Panc1 (cell line): Measurements from ENCODE around the gene CNBP. TPM values are rescaled to one million over a fixed set of nuclear protein-coding genes. Genes with fewer than 3 reads are reported as not detected.

ENCODE experiments used
- ATAC-seq: fragments of 200-7000 bp; cut with Tn5 transposase; 2 replicates; pipeline ENCODE4 v1.9.1; 2020; ENCODE audit warnings: mild to moderate bottlenecking, moderate library complexity
- BruUV-seq: library from RNA; stranded (reverse); fragments of 400-500 nt; replicated peaks from 2 replicates; lab custom pipeline; 2021; lab: Mats Ljungman, UMichigan
- CTCF ChIA-PET: fragments of 300-600 bp; sonication (Branson Sonifier 250); formaldehyde crosslinking; loops from one replicate; lab custom pipeline; 2022; ENCODE audit warnings: antibody characterized with exemption; lab: Charles Lee
- POLR2A ChIA-PET: fragments of 300-600 bp; sonication (Branson Sonifier 250); formaldehyde crosslinking; loops from one replicate; lab custom pipeline; 2022; ENCODE audit warnings: antibody characterized with exemption; lab: Charles Lee
- DNase-seq: peaks from one replicate; pipeline ENCODE4 v3.0.0-alpha.2; 2010; ENCODE audit warnings: low read depth, low spot score
- H3K27ac ChIP-seq: 2 replicates; pipeline ENCODE4 v1.5.1; 2011; ENCODE audit warnings: mild to moderate bottlenecking, low read length, inconsistent platforms
- H3K27me3 ChIP-seq: fragments of 200-500 bp; sonication (Bioruptor generic); 2 replicates; pipeline ENCODE4 v1.6.0; 2014; ENCODE audit warnings: low read length, inconsistent platforms; ENCODE audit not compliant: control insufficient read depth, insufficient read depth
- H3K36me3 ChIP-seq: fragments of 200-500 bp; sonication (Bioruptor generic); 2 replicates; pipeline ENCODE4 v1.5.1; 2014; ENCODE audit warnings: inconsistent platforms, mild to moderate bottlenecking, low read length, moderate library complexity; ENCODE audit not compliant: control insufficient read depth, insufficient read depth
- H3K4me1 ChIP-seq: 2 replicates; pipeline ENCODE4 v1.5.1; 2011; ENCODE audit warnings: inconsistent platforms, mild to moderate bottlenecking, low read length, moderate library complexity; ENCODE audit not compliant: control insufficient read depth, insufficient read depth
- H3K4me3 ChIP-seq, 2 experiments: 2 replicates each; pipeline ENCODE4 v1.5.1; 2011 to 2012; ENCODE audit warnings: low read depth in 2 of 2, low read length in 2 of 2, mild to moderate bottlenecking in 2 of 2, inconsistent platforms in 1 of 2, moderate library complexity in 1 of 2
- H3K9me3 ChIP-seq: fragments of 200-500 bp; sonication (Bioruptor generic); 2 replicates; pipeline ENCODE4 v1.5.1; 2014; ENCODE audit warnings: low read depth, mild to moderate bottlenecking, inconsistent platforms, low read length, moderate library complexity; ENCODE audit not compliant: control insufficient read depth, insufficient read depth
- POLR2AphosphoS5 ChIP-seq: IDR thresholded peaks from 2 replicates; pipeline ENCODE4 v1.6.1; 2012; ENCODE audit warnings: mild to moderate bottlenecking, low read depth, low read length, moderate library complexity
- SIN3A ChIP-seq: IDR thresholded peaks from 2 replicates; pipeline ENCODE4 v1.6.1; 2012; ENCODE audit warnings: low read depth, mild to moderate bottlenecking, low read length, moderate library complexity, borderline replicate concordance; ENCODE audit not compliant: insufficient read depth
- TCF7L2 ChIP-seq: IDR thresholded peaks from 2 replicates; pipeline ENCODE4 v1.6.1; 2011; ENCODE audit warnings: mild to moderate bottlenecking, low read depth, low read length, inconsistent platforms
- in situ Hi-C: cut with HindIII; loops from 2 replicates; pipeline ENCODE4 v1.10.0; 2016; ENCODE audit warnings: low sequenced_read_pairs, low pct_unique_long_range_greater_than_20kb
- intact Hi-C: fragments of 100-400 bp; cut with micrococcal nuclease; formaldehyde crosslinking; loops from one replicate; pipeline ENCODE4 v1.10.0; 2022; ENCODE audit not compliant: unreplicated experiment
- total RNA-seq: library from RNA; stranded (reverse); gene quantifications from one replicate; pipeline ENCODE4 v1.2.1, GENCODE V29; 2021; ENCODE audit not compliant: unreplicated experiment
- TF ChIP-seq, protein P1 (sequence below): fragments of 450-650 bp; IDR thresholded peaks from 2 replicates; pipeline ENCODE4 v1.5.1; 2017; ENCODE audit warnings: mild to moderate bottlenecking
- TF ChIP-seq, protein P2 (sequence below), 2 experiments: IDR thresholded peaks; 2 replicates each; pipeline ENCODE4 v1.6.1; 2011 to 2012; ENCODE audit warnings: low read depth in 2 of 2, control low read depth in 1 of 2, low read length in 1 of 2, mild to moderate bottlenecking in 1 of 2, moderate library complexity in 1 of 2; ENCODE audit not compliant: insufficient read depth in 1 of 2

The CNBP gene
- total RNA-seq, 1 experiment from 2014 or later: 355 TPM

DNA sequence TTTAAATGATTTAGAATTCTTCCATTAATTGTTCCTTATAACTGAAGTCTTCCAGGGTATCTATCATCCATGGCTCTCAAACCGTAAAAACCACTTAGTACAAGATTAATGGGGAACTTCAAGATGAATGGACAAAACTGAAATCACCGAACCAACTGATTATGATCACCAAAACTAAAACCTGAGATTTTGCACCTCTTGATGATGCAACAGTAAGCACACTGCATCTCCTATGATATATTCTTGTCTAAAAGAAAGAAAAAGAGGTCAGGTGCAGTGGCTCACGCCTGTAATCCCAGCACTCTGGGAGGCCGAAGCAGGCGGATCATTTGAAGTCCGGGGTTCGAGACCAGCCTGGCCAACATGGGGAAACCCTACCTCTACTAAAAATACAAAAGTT is 19.2 kb downstream of the CNBP start:
- H3K4me3 ChIP-seq: no peak overlapping the region
- TF ChIP-seq, protein P1, sequence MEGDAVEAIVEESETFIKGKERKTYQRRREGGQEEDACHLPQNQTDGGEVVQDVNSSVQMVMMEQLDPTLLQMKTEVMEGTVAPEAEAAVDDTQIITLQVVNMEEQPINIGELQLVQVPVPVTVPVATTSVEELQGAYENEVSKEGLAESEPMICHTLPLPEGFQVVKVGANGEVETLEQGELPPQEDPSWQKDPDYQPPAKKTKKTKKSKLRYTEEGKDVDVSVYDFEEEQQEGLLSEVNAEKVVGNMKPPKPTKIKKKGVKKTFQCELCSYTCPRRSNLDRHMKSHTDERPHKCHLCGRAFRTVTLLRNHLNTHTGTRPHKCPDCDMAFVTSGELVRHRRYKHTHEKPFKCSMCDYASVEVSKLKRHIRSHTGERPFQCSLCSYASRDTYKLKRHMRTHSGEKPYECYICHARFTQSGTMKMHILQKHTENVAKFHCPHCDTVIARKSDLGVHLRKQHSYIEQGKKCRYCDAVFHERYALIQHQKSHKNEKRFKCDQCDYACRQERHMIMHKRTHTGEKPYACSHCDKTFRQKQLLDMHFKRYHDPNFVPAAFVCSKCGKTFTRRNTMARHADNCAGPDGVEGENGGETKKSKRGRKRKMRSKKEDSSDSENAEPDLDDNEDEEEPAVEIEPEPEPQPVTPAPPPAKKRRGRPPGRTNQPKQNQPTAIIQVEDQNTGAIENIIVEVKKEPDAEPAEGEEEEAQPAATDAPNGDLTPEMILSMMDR: no peak
- TF ChIP-seq SIN3A: no peak
- no peak for TF ChIP-seq POLR2AphosphoS5
- TF ChIP-seq, protein P2, sequence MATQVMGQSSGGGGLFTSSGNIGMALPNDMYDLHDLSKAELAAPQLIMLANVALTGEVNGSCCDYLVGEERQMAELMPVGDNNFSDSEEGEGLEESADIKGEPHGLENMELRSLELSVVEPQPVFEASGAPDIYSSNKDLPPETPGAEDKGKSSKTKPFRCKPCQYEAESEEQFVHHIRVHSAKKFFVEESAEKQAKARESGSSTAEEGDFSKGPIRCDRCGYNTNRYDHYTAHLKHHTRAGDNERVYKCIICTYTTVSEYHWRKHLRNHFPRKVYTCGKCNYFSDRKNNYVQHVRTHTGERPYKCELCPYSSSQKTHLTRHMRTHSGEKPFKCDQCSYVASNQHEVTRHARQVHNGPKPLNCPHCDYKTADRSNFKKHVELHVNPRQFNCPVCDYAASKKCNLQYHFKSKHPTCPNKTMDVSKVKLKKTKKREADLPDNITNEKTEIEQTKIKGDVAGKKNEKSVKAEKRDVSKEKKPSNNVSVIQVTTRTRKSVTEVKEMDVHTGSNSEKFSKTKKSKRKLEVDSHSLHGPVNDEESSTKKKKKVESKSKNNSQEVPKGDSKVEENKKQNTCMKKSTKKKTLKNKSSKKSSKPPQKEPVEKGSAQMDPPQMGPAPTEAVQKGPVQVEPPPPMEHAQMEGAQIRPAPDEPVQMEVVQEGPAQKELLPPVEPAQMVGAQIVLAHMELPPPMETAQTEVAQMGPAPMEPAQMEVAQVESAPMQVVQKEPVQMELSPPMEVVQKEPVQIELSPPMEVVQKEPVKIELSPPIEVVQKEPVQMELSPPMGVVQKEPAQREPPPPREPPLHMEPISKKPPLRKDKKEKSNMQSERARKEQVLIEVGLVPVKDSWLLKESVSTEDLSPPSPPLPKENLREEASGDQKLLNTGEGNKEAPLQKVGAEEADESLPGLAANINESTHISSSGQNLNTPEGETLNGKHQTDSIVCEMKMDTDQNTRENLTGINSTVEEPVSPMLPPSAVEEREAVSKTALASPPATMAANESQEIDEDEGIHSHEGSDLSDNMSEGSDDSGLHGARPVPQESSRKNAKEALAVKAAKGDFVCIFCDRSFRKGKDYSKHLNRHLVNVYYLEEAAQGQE (IDR thresholded peaks at IDR 0.05; ENCODE audit: insufficient read depth in 1 of 2, low read depth in 2 of 2, low read length in 1 of 2): no peak
- no peak for TF ChIP-seq TCF7L2
- in situ Hi-C loops (no loop called here), intact Hi-C loops (no loop called here)
- DNase-seq: no peak
- no peak for ATAC-seq
- H3K27me3 ChIP-seq: no peaks in the 10 kb centered on the region
- POLR2A ChIA-PET: no interaction called here
- H3K36me3 ChIP-seq: peaks cover 20% of the 10 kb centered on the region
- peaks cover 19% of the 10 kb centered on the region for H3K4me1 ChIP-seq
- no peak overlapping the region for H3K27ac ChIP-seq
- BruUV-seq: no TSS peak
- CTCF ChIA-PET: no interaction called here
- H3K9me3 ChIP-seq: no peaks in the 10 kb centered on the region

DNA sequence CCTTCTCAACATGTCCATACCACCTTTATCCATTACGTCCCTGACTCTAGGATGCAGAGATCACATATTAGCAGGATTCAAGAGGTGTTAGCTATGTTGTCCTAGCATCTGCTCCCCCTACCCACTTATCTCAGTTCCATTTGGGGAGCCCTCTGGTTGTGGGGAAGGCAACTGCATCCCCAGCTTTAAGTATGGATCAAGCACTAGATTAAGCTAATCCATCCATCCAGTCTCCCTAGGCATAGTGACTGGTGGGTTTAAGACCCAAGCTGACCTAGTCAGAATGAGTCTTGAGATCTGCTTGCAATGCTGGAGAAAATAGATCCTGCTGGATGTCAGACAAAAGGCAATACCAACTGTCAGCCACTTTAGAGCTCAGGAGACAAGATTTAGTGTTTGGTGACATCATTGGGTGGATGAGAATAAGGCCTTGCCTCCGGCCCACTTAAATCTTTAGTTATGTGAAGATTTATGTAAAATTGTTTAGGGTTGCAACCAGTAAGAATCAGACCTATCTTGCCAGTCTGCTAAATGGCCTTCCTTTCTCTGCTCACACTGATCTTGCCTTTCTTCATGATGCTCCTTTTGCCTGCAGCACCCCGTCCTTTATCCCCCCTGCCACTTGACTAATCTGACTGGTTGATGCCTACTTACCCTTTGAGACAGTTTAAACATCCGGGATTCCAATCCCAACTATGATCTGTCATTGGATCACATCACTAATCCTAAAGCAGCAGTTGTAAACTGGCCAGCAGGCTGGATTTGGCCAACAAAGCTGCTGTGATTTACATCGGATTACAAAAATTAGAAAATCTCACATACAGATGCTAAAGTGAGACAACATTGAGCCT is 20.7 kb downstream of the CNBP start:
- Histone ChIP-seq H3K4me3 (peak overlapping the region in 1 of 2 experiments; percentile 95; a peak in 1 of 4 replicates), H3K36me3 (peaks cover 17% of the 10 kb centered on the region), H3K27me3 (no peaks in the 10 kb centered on the region), H3K4me1 (peaks cover 23% of the 10 kb centered on the region), H3K27ac (peak overlapping the region; percentile 100), H3K9me3 (no peaks in the 10 kb centered on the region)
- no TSS peak for BruUV-seq
- CTCF ChIA-PET: interaction anchor here (0.5 to 1.5 kb wide), 5 partner anchors 41 to 268 kb away, joined by 3 to 9 read pairs (median 5); no protein-coding TSS in a partner anchor
- in situ Hi-C loops (no loop called here), intact Hi-C loops (no loop called here)
- DNase-seq (no peak), ATAC-seq (no peak)
- POLR2A ChIA-PET: interaction anchor here (0.6 to 1.0 kb wide), 4 partner anchors 82 to 193 kb away, joined by 4 to 9 read pairs (median 6); no protein-coding TSS in a partner anchor
- TF ChIP-seq SIN3A (no peak), POLR2AphosphoS5 (no peak; the same call in none of the 2 replicates), TCF7L2 (no peak)
- TF ChIP-seq, protein P2 (IDR thresholded peaks at IDR 0.05; ENCODE audit: insufficient read depth in 1 of 2, low read depth in 2 of 2, low read length in 1 of 2): no peak
- TF ChIP-seq, protein P1: no peak; the same call in 1 of the 2 replicates
